ENCODE measurements around the gene CGN.

CGN gene

DNA sequence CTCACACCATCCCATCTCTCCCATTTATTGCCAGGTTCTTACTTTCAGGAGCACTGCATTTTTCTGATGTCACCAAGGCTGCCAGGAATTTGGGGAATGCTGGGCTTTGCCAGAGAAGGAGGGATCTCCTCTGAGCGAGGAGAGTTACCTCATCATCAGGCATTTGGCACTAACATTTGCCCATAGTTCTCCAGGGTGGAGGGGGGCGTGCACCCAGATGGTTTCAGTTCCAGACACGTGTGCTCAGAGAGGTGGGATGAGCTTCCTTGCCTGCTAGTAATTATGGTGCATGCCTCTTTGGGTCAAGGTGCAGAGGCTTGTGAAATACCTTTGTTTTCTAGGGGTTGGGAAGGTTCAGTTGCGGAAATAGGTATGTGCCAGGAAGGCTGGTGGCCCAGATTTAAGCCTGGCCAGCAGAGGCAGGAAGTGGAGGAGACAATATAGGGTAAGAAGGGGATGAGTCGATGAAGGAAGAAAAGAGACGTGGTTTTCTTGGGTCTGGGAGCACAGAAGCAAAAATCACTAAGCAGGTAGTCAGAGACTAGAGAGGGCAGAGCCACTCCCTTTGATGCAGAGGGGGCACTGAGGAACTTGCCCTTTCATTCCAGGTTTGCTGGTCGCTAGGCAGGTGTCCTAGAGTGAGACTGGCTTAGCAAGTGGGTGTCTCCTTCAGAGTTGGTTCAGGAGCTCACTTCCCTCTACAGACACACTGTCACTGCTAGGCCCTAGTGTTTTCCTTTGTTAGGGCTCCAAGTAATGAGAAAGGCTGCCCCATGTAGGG lies 36.1 kb downstream of the CGN start:
- peaks cover 11% of the 10 kb centered on the region for H3K4me1 ChIP-seq (ENCODE audit: control insufficient read depth, insufficient read depth, low read length)
- ChIA-PET CTCF (interaction anchor here (0.5 to 0.6 kb wide), 2 partner anchors 72 to 197 kb away, joined by 3 to 4 read pairs; no protein-coding TSS in a partner anchor), POLR2A (interaction anchor here (0.5 to 4.2 kb wide), 3 partner anchors 7 to 88 kb away, joined by 3 to 53 read pairs (median 5); partner anchors contain the start of genes POGZ and TUFT1)
- H3K4me3 ChIP-seq (ENCODE audit: low read depth, low read length) = no peak overlapping the region
- H3K36me3 ChIP-seq (ENCODE audit: control insufficient read depth in 2 of 2, insufficient read depth in 1 of 2, low read length in 2 of 2) = no peaks in the 10 kb centered on the region; a peak in 1 of 3 replicates
- no peaks in the 10 kb centered on the region for H3K9me3 ChIP-seq (ENCODE audit: control insufficient read depth, insufficient read depth, low read depth, low read length)
- H3K27ac ChIP-seq (ENCODE audit: extremely low read depth, low read depth, low read length) = no peak overlapping the region
- TF ChIP-seq KLF1 (tag by site-specific recombination; IDR thresholded peaks at IDR 0.05) = peak; percentile 99
- TF ChIP-seq ZNF335 (tag by site-specific recombination; conservative IDR thresholded peaks at IDR 0.05) = peak; percentile 24; the same call in 1 of the 2 replicates
- peak; percentile 41; the same call in 1 of the 2 replicates for TF ChIP-seq IKZF3 (tag by site-specific recombination; IDR thresholded peaks at IDR 0.05)
- TF ChIP-seq, protein P1, sequence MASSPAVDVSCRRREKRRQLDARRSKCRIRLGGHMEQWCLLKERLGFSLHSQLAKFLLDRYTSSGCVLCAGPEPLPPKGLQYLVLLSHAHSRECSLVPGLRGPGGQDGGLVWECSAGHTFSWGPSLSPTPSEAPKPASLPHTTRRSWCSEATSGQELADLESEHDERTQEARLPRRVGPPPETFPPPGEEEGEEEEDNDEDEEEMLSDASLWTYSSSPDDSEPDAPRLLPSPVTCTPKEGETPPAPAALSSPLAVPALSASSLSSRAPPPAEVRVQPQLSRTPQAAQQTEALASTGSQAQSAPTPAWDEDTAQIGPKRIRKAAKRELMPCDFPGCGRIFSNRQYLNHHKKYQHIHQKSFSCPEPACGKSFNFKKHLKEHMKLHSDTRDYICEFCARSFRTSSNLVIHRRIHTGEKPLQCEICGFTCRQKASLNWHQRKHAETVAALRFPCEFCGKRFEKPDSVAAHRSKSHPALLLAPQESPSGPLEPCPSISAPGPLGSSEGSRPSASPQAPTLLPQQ (tag by site-specific recombination; IDR thresholded peaks at IDR 0.05) = peak; percentile 72
- no peak for TF ChIP-seq ZNF133 (tag by site-specific recombination; IDR thresholded peaks at IDR 0.05)
- TF ChIP-seq WT1 (tag by site-specific recombination; IDR thresholded peaks at IDR 0.05) = peak; percentile 26; the same call in 1 of the 2 replicates
- TF ChIP-seq PRDM1 (tag by site-specific recombination; IDR thresholded peaks at IDR 0.05) = peak; percentile 91
- 0 out of 2 replicates have a peak, but pooled peaks have one; percentile 21 for TF ChIP-seq ZFHX2 (tag by site-specific recombination; conservative IDR thresholded peaks at IDR 0.05)
- TF ChIP-seq ZBTB48 (tag by site-specific recombination; IDR thresholded peaks at IDR 0.05) = no peak
- TF ChIP-seq, protein P2, sequence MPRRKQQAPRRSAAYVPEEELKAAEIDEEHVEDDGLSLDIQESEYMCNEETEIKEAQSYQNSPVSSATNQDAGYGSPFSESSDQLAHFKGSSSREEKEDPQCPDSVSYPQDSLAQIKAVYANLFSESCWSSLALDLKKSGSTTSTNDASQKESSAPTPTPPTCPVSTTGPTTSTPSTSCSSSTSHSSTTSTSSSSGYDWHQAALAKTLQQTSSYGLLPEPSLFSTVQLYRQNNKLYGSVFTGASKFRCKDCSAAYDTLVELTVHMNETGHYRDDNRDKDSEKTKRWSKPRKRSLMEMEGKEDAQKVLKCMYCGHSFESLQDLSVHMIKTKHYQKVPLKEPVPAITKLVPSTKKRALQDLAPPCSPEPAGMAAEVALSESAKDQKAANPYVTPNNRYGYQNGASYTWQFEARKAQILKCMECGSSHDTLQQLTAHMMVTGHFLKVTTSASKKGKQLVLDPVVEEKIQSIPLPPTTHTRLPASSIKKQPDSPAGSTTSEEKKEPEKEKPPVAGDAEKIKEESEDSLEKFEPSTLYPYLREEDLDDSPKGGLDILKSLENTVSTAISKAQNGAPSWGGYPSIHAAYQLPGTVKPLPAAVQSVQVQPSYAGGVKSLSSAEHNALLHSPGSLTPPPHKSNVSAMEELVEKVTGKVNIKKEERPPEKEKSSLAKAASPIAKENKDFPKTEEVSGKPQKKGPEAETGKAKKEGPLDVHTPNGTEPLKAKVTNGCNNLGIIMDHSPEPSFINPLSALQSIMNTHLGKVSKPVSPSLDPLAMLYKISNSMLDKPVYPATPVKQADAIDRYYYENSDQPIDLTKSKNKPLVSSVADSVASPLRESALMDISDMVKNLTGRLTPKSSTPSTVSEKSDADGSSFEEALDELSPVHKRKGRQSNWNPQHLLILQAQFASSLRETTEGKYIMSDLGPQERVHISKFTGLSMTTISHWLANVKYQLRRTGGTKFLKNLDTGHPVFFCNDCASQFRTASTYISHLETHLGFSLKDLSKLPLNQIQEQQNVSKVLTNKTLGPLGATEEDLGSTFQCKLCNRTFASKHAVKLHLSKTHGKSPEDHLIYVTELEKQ (tag by site-specific recombination; IDR thresholded peaks at IDR 0.05; ENCODE audit: borderline replicate concordance) = no peak
- TF ChIP-seq, protein P3, sequence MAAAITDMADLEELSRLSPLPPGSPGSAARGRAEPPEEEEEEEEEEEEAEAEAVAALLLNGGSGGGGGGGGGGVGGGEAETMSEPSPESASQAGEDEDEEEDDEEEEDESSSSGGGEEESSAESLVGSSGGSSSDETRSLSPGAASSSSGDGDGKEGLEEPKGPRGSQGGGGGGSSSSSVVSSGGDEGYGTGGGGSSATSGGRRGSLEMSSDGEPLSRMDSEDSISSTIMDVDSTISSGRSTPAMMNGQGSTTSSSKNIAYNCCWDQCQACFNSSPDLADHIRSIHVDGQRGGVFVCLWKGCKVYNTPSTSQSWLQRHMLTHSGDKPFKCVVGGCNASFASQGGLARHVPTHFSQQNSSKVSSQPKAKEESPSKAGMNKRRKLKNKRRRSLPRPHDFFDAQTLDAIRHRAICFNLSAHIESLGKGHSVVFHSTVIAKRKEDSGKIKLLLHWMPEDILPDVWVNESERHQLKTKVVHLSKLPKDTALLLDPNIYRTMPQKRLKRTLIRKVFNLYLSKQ (tag by site-specific recombination; IDR thresholded peaks at IDR 0.05; ENCODE audit: borderline replicate concordance) = no peak
- TF ChIP-seq, protein P4, sequence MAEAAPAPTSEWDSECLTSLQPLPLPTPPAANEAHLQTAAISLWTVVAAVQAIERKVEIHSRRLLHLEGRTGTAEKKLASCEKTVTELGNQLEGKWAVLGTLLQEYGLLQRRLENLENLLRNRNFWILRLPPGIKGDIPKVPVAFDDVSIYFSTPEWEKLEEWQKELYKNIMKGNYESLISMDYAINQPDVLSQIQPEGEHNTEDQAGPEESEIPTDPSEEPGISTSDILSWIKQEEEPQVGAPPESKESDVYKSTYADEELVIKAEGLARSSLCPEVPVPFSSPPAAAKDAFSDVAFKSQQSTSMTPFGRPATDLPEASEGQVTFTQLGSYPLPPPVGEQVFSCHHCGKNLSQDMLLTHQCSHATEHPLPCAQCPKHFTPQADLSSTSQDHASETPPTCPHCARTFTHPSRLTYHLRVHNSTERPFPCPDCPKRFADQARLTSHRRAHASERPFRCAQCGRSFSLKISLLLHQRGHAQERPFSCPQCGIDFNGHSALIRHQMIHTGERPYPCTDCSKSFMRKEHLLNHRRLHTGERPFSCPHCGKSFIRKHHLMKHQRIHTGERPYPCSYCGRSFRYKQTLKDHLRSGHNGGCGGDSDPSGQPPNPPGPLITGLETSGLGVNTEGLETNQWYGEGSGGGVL (tag by site-specific recombination; IDR thresholded peaks at IDR 0.05) = peak; percentile 62
- TF ChIP-seq ZNF341 (tag by site-specific recombination; IDR thresholded peaks at IDR 0.05; ENCODE audit: low read depth) = no peak
- TF ChIP-seq ZNF366 (tag by site-specific recombination; conservative IDR thresholded peaks at IDR 0.05) = peak; percentile 81
- peak; percentile 95 for TF ChIP-seq KLF10 (tag by site-specific recombination; IDR thresholded peaks at IDR 0.05)
- no peak for TF ChIP-seq ZFP41 (tag by site-specific recombination; IDR thresholded peaks at IDR 0.05; ENCODE audit: borderline replicate concordance)
- peak; percentile 50 for TF ChIP-seq SP2 (tag by site-specific recombination; IDR thresholded peaks at IDR 0.05)
- TF ChIP-seq ZNF2 (tag by site-specific recombination; IDR thresholded peaks at IDR 0.05) = 0 out of 2 replicates have a peak, but pooled peaks have one; percentile 35
- peak; percentile 89 for TF ChIP-seq KLF8 (tag by site-specific recombination; IDR thresholded peaks at IDR 0.05)
- TF ChIP-seq, protein P5, sequence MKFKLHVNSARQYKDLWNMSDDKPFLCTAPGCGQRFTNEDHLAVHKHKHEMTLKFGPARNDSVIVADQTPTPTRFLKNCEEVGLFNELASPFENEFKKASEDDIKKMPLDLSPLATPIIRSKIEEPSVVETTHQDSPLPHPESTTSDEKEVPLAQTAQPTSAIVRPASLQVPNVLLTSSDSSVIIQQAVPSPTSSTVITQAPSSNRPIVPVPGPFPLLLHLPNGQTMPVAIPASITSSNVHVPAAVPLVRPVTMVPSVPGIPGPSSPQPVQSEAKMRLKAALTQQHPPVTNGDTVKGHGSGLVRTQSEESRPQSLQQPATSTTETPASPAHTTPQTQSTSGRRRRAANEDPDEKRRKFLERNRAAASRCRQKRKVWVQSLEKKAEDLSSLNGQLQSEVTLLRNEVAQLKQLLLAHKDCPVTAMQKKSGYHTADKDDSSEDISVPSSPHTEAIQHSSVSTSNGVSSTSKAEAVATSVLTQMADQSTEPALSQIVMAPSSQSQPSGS (tag by site-specific recombination; IDR thresholded peaks at IDR 0.05; ENCODE audit: low read depth) = peak; percentile 64
- 0 out of 2 replicates have a peak, but pooled peaks have one; percentile 52 for TF ChIP-seq ZNF501 (tag by site-specific recombination; IDR thresholded peaks at IDR 0.05)
- TF ChIP-seq ZBTB21 (tag by site-specific recombination; IDR thresholded peaks at IDR 0.05) = peak; percentile 75; the same call in 1 of the 2 replicates
- peak; percentile 96 for TF ChIP-seq SP7 (tag by site-specific recombination; IDR thresholded peaks at IDR 0.05)
- TF ChIP-seq, protein P6, sequence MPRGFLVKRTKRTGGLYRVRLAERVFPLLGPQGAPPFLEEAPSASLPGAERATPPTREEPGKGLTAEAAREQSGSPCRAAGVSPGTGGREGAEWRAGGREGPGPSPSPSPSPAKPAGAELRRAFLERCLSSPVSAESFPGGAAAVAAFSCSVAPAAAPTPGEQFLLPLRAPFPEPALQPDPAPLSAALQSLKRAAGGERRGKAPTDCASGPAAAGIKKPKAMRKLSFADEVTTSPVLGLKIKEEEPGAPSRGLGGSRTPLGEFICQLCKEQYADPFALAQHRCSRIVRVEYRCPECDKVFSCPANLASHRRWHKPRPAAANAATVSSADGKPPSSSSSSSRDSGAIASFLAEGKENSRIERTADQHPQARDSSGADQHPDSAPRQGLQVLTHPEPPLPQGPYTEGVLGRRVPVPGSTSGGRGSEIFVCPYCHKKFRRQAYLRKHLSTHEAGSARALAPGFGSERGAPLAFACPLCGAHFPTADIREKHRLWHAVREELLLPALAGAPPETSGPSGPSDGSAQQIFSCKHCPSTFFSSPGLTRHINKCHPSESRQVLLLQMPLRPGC (tag by site-specific recombination; IDR thresholded peaks at IDR 0.05) = peak; percentile 59
- peak; percentile 92 for TF ChIP-seq KLF16 (tag by site-specific recombination; IDR thresholded peaks at IDR 0.05)

Data from HEK293 (cell line).